Measurements from ENCODE around the gene CLSTN2.

The CLSTN2 gene

GRCh38 chr3:140246578-140246977 is 311.6 kb downstream of the CLSTN2 start:
- no peak for DNase-seq

- no peak for DNase-seq
These were observed 312.8 kb downstream of the CLSTN2 start for GRCh38 chr3:140247775-140248174.

GRCh38 chr3:140249188-140249587 is 314.2 kb downstream of the CLSTN2 start:
- no peak for DNase-seq

GRCh38 chr3:140250010-140250855 is 315.2 kb downstream of the CLSTN2 start:
- DNase-seq: no peak

GRCh38 chr3:140250945-140251344 is 316.0 kb downstream of the CLSTN2 start:
- DNase-seq: no peak

- peak; percentile 28 for DNase-seq
These were observed 316.7 kb downstream of the CLSTN2 start for GRCh38 chr3:140251678-140252077.

GRCh38 chr3:140252812-140253656 is 318.0 kb downstream of the CLSTN2 start:
- no peak for DNase-seq

GRCh38 chr3:140258222-140258724 is 323.3 kb downstream of the CLSTN2 start:
- no peak for DNase-seq

- peak; percentile 73 for DNase-seq
These were observed 330.3 kb downstream of the CLSTN2 start for GRCh38 chr3:140265302-140265701.

- DNase-seq: no peak
These were observed 333.1 kb downstream of the CLSTN2 start for GRCh38 chr3:140268103-140268502.

GRCh38 chr3:140268610-140269009 is 333.6 kb downstream of the CLSTN2 start:
- DNase-seq: no peak

- no peak for DNase-seq
These were observed 335.3 kb downstream of the CLSTN2 start for GRCh38 chr3:140270329-140270728.

- DNase-seq: no peak
These were observed 338.7 kb downstream of the CLSTN2 start for GRCh38 chr3:140273542-140274195.

GRCh38 chr3:140274429-140274828 is 339.4 kb downstream of the CLSTN2 start:
- DNase-seq: no peak

- DNase-seq: peak; percentile 64
These were observed 341.7 kb downstream of the CLSTN2 start for GRCh38 chr3:140276703-140277102.

GRCh38 chr3:140277886-140278285 is 342.9 kb downstream of the CLSTN2 start:
- DNase-seq: no peak

- DNase-seq: no peak
These were observed 349.4 kb downstream of the CLSTN2 start for GRCh38 chr3:140284372-140284771.

GRCh38 chr3:140285380-140285779 is 350.4 kb downstream of the CLSTN2 start:
- DNase-seq: peak; percentile 88

GRCh38 chr3:140288595-140288994 is 353.6 kb downstream of the CLSTN2 start:
- no peak for DNase-seq

- DNase-seq: no peak
These were observed 355.1 kb downstream of the CLSTN2 start for GRCh38 chr3:140290105-140290504.

- no peak for DNase-seq
These were observed 357.2 kb downstream of the CLSTN2 start for GRCh38 chr3:140292170-140292569.

- DNase-seq: no peak
These were observed 357.7 kb downstream of the CLSTN2 start for GRCh38 chr3:140292684-140293083.

GRCh38 chr3:140294058-140294457 is 359.1 kb downstream of the CLSTN2 start:
- DNase-seq: no peak

Measured in NCI-H146 (cell line).